HG02798 (cell line): ENCODE results near the gene CDYL.
A peak's percentile ranks its signal among the peaks of the same experiment; 100 is the strongest.

Experiments used
- ATAC-seq: cut with Tn5 transposase; IDR thresholded peaks from one replicate; pipeline ENCODE4 v1.9.1; 2021; ENCODE audit warnings: mild to moderate bottlenecking; ENCODE audit not compliant: unreplicated experiment, poor library complexity

CDYL gene

GRCh38 chr6:4773181-4773580 is 3.0 kb upstream of the CDYL start:
- ATAC-seq = no peak

DNA sequence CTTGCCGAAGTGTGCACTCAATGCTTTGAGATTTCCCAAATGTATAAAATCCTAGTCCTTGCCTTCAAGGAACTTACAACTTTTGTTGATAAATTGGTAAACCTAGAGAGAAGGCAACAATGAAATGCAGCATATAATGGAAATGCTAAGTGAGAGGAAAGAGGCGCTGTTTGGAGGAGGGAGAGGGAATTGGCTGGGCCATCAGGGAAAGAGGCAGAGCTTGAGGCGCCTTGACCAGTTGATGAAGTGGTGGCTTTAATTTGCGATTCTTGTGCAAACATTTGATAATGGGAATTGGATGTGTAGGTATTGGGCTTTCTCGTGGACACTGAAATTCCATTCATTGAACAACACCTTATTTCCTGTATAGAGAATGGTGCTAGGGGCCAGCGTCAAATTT is 1.9 kb upstream of the CDYL start:
- ATAC-seq = no peak

DNA sequence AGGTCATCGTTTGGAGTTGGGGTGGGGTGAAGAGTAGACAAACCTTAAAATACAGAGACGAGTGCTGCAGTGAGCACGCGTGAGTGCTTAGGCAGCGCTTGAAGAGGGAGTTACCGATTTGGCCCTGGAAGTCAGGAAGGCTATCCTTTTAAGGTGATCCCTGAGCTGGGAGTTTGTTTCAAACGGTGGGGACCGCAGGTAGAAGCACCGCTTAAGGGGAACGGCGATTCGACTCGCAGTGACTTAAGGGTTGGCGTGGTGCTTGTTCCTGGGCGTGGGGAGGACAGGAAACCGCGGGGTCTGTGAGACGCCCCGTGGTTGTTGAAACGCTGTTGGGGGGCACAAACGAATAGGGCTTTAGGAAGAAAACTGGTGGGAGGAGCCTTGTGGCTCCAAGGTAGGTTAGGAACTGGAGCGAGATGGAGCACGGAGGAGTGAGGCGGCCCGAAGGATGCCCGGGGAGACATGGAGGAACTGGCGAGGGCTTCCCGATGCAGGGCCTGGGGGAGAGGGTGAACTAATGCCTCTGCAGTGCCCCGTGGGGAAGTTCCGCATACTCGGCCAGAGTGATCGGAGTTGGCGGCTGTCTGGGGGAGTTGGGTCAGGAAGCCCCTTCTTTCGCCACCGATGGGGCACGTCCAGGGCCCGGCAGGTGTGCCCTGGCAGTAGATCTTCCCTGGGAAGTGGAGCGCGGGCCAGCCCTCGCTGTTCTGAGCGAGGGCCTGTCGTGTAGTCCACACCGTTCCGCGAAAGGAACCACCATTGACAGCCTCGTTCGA is 1.3 kb upstream of the CDYL start:
- no peak for ATAC-seq

GRCh38 chr6:4775494-4776130 is 592 bp upstream of the CDYL start:
- peak; percentile 57 for ATAC-seq

GRCh38 chr6:4776493-4777393 is 539 bp downstream of the CDYL start:
- no peak for ATAC-seq

DNA sequence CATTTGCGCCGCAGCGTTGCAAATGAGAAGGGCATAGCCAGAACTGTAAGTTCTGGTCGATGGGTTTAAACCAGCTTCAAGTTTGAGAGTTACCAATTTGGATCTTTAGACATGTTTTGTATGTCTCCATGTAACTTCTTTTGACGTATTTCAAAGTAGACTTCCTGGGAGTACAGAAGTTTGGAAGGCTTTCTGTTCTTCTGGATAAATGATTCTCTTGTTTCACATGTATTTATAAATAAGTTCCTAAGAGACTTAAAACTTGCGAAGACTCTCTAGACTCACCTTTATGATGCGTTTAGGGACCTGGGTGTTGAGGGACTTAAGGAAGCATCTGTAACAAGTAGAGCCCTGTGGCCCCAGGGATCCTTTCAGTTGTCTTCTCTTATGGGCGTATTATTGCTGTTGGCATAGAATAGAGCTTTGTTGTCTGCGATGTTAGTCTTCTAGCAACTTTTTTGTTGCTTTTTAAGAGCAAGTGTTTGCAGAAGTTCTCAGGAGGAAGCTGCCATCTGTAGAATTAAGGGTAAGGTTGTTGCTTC is 1.3 kb downstream of the CDYL start:
- ATAC-seq = no peak

- no peak for ATAC-seq
These were observed 1.9 kb downstream of the CDYL start for GRCh38 chr6:4778086-4778485.

DNA sequence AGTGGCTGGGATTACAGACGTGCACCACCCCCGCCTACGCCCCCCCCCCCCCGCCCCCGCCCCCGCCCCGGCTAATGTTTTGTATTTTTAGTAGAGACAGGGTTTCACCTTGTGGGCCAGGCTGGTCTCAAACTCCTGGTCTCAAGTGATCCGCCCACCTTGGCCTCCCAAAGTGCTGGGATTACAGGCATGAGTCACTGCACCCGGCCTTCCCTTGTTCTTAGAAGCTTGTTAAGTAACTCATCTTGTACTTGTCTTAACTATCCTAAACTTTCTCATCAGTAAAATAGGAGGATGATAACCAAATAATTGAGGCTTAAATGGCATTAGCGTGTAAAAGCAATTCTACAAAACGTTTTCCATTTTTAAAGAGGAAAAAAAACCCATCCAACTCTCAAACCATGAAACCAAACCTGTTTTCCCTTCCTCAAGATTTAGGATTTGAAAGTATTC is 4.2 kb downstream of the CDYL start:
- no peak for ATAC-seq

DNA sequence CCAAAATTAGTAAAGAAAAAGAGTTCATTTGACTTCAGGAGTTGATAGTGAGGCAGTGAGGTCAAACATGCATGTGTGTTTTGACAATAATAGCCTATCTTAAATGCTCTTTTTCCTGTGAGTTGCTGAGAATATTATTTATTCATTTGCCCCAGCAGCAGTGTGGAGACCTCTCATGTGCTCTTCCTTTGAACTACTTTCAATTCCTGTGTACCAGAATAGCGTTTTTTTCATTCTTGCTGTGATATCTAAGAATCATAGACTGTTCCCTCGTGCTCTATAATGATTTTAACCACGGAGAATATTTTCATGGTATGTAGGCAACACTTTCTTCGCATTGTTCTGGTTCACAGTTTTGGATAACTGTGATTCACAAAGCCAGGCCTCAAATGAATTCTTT is 5.2 kb downstream of the CDYL start:
- ATAC-seq = no peak

DNA sequence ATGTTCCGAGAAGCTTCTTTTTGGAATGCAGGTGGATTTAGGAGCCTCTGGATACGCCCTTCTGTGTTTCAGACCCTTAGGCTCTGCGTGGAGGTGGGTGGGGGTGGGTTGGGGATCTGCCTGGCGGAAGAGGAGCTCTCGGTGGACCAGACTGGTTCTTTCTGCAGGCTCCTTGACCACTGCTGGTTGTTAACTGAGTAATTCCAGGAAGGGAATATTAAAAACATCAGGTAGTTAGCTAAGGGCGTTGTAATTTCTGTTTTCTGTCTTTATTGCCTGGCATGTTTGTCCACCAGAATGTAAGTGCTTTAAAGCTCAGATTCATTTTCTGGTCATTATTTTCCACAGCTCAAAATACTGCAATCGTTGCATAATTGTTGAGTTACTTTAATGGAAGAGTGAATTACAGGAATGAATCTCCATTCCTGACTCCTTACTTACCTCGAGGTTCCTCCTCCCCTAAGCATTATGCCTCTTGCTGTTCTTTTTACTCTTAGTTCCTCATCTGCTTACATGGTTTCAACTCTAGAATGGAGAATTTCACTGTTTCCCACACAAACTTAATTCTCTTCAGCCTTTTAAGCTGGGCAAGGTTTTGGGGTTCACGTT is 5.9 kb downstream of the CDYL start:
- ATAC-seq = no peak

DNA sequence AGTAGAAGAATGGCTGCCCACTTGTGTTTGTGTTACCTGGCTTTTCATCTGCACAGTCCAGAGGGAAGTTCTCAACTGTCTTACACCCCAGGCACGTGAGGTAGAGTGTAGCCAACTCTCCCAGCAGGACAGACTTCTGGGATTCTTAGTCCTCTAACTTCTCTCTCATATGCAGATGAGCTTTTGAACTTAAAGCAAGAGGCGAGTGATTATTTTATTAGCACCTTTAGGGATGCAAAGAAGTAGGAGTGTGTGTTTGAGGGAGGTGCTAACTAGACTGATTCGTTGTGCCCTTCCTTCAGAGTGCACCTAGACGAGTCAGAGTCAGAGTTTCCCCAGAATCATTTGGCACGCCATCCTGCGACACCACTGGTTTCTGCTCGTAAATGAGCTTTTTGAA is 10.8 kb downstream of the CDYL start:
- no peak for ATAC-seq

DNA sequence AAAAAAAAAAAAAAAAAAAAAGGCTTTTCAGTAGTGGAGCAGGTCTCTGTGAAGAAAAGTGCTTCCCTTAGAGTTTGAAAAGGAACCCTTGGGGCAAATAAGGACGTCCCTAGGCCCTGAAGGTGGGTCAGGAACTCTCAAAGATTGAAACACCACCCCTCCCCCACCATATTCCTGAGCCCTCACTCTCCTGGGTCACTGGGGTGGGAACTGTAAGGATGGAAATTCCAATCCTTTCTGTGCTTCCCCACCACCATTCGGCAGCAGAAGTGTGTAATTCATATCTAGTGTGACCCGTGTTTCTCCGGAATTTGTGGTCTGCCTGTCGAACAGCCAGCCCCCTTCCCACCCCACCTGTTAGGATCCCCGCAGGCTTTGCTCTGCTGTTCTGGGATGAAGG is 12.3 kb downstream of the CDYL start:
- ATAC-seq = no peak

GRCh38 chr6:4788953-4789584 is 12.9 kb downstream of the CDYL start:
- ATAC-seq = peak; percentile 88

DNA sequence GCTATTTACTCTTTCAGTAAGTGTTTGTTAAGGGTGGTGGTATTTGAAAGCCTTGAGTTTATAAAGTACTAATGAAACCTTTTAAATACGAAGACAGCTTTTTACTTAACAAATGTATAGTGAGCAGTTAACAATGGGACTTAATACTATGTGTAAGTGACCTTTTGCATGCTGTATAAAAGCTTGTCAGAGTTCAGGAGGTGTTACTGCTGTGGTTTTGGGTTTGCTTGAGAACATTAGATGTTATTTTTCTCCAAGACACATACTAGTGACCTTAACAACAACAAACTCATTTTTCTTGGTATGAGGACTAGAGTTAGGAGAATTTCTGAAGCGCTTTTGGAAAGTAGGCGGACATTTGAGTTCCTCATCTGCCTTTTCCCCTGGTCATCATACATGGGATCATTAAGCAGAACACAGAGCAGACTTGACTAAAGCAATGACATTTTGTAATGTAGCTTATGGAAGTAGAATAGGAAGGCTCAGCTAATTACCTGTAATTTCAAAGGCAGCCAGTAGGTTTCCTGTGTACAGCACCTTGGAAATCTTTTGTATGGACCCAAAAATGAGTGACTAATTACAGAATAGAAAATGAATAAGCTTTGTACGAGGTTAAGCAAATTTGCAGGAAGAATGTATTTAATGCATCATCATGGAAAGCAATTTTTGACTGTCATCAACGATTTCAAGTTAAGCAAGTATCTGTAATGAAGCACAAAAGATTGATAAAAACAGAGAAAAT is 14.1 kb downstream of the CDYL start:
- ATAC-seq = no peak

GRCh38 chr6:4794140-4794707 is 18.0 kb downstream of the CDYL start:
- no peak for ATAC-seq

GRCh38 chr6:4797587-4797986 is 21.4 kb downstream of the CDYL start:
- ATAC-seq = no peak

- no peak for ATAC-seq
These were observed 23.7 kb downstream of the CDYL start for GRCh38 chr6:4799912-4800311.

DNA sequence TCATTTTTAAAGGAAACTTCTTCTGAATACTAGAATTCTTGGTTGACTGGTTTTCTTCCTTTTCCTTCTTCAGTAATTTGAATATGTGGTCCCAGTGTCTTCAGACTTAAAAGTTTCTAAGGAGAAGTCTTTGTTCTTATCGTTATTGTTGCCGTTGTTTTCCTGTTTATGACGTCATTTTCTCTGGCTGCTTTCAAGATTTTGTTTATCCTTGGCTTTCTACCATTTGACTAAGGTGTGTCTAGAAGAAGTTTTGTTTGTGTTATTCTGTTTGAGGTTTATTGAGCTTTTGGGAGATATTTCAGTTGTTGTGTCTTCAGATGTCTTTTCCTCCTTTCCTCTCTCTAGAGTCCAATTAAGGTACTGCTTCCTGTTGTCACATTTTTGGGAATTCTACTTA is 24.5 kb downstream of the CDYL start:
- no peak for ATAC-seq
